Suppressor macrophage treated with lipopolysaccharide for 1 hour (primary cell): ENCODE measurements around the gene CPA1.

Experiments used
- DNase-seq, 3 donors: peaks; one replicate each; pipeline ENCODE4 v3.0.0-alpha.2; 2020 to 2022

The CPA1 gene

DNA sequence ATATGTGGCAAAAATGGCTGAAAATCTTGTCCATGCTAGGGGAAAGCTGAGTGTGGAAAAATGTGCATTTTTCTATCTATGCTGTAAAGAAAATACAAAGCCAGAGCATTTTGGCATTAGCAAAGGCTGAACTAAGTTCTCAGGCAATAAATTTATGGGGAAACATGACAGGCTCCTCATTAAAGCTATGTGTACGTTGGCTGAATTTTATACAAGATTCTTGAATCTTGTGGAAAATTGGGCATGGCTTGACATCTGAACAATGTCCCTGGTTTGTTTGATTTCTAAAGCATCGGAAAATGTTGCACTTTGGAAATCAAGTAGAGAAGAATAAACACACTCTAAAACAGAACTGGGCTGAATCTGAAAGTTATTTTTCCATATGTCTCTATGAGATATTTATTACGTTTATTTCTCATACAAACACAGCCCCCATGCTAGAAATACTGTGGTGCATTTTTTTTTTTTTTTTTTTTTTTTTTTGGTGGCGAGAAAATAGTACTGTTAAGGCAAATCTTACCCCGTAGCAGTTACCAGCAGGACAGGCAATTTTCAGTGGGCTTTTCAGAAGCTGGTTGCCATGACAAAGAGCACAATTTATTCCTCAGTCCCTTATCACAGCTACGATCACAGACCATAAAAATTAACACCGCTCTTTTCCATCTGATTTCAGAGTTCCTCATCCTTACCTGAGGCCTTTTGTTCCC lies 16.9 kb downstream of the CPA1 start:
- no peak for DNase-seq

DNA sequence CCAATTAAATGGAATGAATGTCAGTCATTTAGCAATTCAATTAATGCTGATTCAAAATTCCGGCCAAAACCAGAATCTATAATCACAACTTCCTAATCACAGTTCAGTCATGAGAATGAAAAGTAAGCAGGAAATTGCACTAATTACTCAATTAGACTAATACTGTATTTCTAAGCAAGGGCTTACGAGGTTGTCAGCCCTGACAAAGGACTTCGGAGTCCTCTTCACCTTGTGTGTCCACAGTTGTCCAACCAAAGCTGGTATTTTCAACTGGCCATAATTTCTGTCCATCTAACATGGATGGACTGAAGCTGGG lies 17.4 kb downstream of the CPA1 start:
- no peak for DNase-seq

DNA sequence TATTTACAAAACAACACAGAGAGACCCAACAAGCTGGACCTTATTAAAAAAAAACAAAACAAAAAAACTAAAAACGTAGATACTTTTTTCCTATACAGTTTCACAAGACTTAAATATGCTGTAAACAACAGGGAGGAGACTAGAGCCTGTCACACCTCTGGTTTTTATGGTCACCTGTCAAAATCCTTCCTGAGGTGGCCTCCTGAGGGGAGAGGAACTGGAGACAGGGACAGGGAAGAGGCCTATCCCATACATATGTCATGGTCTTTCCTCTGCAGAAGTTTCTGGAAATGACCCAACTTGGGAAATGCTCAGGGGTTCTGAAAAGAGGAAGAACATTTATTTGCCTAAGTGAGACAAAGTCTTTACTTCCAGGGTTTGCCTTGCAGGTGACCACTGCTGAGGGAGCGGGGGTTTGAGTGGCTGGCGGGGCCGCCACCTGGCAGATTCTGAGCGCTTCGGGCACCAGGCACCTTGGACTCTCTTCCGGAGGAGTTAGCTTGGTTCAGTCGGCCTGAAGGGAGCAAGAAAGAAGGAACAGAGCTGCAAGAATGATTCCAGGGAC lies 18.3 kb downstream of the CPA1 start:
- peak; percentile 43 to 55 (median 43) for DNase-seq

GRCh38 chr7:130400120-130400572 lies 19.9 kb downstream of the CPA1 start:
- DNase-seq: no peak

DNA sequence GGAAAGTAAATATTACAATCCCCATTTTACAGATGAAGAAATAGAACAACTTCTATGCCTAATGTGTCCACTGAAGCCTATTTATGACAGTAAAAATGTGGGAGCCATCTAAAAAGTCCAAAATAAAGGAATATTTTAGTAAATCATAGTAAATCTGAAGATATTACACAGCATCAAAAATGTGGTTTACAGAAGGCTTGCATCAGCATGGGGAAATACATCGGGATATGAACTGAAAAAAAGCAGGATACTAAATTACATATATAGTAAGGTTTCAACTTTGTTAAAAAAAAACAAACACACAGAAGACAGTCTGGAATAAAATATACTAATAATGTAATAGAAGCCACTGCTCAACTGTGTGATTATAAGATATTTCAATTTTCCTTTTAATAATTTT lies 20.8 kb downstream of the CPA1 start:
- no peak for DNase-seq

DNA sequence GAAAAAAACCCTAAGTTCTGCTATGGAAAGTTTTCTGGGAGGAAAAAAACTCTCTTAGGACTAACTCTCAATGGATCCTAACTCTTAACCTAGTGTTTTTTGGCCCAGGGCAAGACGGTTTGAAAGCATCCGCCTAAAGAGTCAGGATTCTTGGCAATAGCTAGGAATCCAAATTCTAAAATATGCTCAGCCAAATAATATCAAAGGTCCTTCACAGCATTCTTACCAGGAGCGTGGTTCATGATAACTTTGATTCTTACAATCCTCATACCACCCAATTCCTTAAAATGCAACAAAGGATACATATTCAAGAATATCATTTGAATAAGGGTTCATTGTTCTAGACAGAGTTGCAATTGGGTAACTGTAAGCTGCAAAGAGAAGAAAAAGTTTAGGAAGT lies 21.3 kb downstream of the CPA1 start:
- no peak for DNase-seq

DNA sequence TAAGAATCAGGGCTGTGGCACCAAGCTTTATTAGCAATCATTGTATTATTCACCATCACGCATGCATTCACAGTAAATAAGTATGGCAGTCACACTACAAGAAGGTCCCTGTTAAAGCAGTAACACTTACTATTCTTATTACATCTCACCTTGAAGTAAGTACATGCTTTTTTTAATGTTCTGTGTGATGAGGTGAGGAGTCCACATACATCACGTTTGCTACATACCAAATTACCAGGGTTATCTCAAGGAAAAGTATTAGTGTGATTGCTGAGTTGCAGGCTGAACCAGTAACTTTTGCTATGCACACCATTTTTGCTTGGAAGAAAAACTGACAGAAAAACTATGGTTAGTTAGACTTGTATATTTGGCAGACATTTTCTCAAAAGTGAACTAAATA lies 24.7 kb downstream of the CPA1 start:
- DNase-seq: no peak

- DNase-seq: no peak
Observed at GRCh38 chr7:130409067-130409711, 28.9 kb downstream of the CPA1 start.

GRCh38 chr7:130409712-130410072 lies 29.4 kb downstream of the CPA1 start:
- no peak for DNase-seq

- no peak for DNase-seq
Observed at GRCh38 chr7:130410868-130411541, 30.7 kb downstream of the CPA1 start.

DNA sequence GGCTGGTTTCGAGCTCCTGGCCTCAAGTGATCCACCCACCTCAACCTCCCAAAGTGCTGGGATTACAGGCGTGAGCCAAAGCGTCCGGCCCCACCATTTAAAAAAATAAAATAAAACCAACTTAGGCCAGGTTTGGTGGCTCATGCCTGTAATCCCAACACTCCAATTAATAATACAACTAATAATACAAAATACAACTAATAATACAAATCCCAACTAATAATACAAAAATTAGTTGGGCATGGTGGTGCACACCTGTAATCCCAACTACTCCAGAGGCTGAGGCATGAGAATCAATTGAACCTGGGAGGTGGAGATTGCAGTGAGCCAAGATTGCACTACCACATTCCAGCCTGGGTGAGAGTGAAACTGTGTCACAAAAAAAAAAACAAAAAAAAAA lies 32.9 kb downstream of the CPA1 start:
- DNase-seq: no peak

- no peak for DNase-seq
Observed at GRCh38 chr7:130415006-130415405, 34.7 kb downstream of the CPA1 start.

DNA sequence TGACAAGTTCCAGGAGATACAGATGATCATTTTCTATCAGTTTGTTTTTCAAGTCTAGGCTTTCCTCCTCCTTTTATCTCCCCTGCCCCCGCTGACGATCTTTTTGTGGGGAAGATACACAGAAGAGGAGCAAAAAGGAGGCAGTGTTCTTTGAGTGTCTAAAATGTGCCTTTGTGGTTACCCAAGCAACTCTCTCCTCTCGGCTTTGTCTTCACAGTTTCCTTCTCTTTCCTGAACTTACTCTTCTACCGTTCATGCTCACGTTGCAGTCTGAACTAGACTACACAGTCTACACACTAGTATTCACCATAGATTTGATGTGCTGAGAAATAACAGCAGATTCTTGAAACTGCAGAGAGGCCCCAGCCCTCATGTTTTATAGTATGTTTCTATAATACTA lies 36.9 kb downstream of the CPA1 start:
- DNase-seq: no peak

GRCh38 chr7:130418306-130418705 lies 38.0 kb downstream of the CPA1 start:
- no peak for DNase-seq

DNA sequence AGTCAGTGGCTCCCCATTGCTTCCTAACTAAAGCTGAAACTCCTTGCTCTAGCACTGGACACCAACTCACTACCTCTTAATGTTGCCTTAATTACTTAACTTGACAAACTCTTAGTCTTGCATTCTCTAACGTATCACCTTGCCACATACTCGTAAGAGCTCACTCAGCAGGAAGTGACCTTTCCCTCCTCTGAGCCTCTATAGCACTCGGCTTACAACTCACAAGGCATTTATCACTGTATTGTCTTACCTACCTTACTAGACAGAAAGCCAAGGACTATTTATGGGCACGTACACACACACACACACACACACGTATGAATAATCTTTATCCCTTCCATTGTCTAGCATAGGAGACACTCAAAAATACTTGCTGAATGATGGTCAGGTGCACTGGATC lies 39.4 kb downstream of the CPA1 start:
- DNase-seq: no peak

DNA sequence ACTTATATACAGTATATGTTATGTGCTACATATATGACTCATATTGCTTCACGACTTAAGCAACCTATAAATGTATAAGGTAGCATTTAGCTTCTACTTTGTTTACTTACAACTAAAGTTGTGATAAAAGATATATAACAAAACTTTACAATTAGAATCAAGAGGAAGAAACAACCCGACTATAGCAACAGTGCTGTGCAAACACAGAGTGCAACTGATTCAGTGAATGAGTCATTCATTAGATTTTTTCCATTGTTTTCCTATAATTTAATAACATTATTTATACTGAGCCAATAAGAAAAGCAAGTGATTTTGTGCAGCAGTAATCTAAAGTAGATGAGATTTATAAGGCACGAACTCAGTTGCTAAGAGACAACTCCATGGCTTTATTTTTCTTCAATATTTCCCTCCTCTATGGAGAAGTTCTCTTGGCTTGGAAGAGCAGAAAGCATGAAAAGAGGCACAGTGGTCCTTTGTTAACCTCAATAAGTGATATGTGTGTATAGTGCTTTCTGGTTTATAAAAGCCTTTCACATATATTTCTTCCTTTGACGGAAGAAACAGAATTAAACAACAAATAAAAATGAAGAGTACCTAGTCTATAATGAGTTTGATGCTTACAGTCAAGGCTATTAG lies 40.8 kb downstream of the CPA1 start:
- DNase-seq: no peak

- no peak for DNase-seq
Observed at GRCh38 chr7:130421684-130422083, 41.4 kb downstream of the CPA1 start.

DNA sequence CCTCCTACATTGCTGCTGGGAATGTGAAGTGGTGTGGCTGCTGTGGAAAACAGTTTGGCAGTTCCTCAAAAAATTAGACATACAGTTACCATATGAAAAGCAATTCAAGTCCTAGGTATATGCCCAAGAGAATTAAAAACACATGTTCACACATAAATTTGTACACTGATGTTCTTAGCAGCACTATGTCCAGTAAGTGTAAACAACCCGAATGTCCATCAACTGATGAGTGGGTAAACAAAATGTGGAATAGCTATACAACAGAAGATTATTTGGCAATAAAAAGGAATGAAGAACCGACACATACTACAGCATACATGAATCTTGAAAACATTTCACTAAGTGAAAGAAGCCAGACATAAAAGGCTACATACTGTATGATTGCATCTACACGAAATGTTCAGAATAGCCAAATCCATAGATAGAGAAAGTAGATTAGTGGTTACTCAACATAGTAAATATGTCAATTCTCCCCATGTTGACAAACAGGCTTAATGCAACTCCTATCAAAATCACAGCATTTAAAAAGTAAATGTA lies 43.3 kb downstream of the CPA1 start:
- DNase-seq: no peak

DNA sequence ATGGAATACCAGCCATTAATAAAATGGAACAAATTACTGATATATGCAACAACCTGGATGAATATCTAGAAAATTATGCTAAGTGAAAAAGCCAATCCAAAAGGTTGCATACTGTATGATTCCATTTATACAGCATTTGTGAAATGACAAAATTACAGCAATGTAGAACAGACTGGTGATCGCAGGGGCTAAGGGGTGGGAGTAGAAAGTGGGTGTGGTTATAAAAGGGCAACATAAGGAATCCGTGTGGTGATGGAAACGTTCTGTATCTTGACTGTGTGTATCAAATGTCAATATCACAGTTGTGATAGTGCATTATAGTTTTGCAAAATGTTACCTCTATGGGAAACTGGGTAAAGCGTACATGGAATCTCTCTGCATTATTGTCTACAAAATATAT lies 45.5 kb downstream of the CPA1 start:
- no peak for DNase-seq

DNA sequence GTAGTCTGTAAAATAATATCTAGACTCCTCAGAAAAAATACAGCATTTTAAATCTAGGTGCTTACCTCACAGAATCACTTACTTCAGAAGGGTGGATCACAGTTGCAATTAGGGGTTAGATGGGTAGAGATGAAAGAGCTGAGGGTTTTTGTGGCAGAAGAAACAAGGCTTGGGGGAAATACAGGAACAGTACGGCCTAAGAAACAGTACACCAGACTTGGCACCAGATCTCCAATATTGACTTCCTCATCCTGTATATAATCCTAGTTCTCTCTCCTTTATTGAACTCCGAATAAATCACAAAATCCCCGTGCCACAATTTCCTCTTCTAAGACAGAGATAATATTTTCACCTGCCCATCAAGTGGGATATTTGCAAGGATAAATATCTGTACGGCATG lies 46.3 kb downstream of the CPA1 start:
- no peak for DNase-seq

GRCh38 chr7:130429019-130429418 lies 48.7 kb downstream of the CPA1 start:
- no peak for DNase-seq

DNA sequence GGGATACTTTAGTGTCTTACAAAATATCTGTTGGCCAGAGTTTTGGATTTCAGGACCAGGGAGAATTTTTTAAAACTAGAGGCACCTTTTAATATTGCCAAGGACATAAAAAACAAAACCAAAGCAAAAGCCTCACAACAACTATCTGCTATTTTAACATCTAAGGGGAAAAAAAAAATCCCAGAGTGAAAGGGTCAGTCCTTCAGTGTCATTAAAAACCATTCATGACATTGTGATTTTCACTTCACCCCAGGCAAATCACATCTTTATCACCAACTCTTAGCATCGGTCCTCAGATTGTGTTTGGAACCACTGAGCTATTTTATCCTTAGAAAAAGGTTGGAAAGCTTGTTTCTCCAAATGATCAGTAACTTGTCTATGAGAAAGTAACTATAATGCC lies 49.8 kb downstream of the CPA1 start:
- no peak for DNase-seq
